Ramos (cell line): ENCODE data around the gene RPIA.
"Not testable (repeated sequence)": the region's sequence is repeated elsewhere in the genome, so short reads cannot be mapped to it uniquely, and the experiment has no call there.

ENCODE experiments used
- in situ Hi-C: fragments of 300-500 bp; cut with MboI; formaldehyde crosslinking; loops from one replicate; pipeline ENCODE4 v1.14.3; 2022; ENCODE audit warnings: low sequenced_read_pairs; ENCODE audit not compliant: unreplicated experiment

RPIA gene

GRCh38 chr2:88691339-88692183 lies at the start of gene RPIA:
Gene RPIA, plus strand, starts transcription at chr2:88691673. Its CDS starts 26 bp downstream, at chr2:88691699.
- in situ Hi-C loops: no loop called here

GRCh38 chr2:88642278-88642677 lies 49.2 kb upstream of the RPIA start:
- in situ Hi-C loops: no loop called here

- in situ Hi-C loops: not testable (repeated sequence)
Observed at GRCh38 chr2:88645291-88645882, 46.1 kb upstream of the RPIA start.

GRCh38 chr2:88651646-88652045 lies 39.8 kb upstream of the RPIA start:
- in situ Hi-C loops: no loop called here

- in situ Hi-C loops: no loop called here
Observed at GRCh38 chr2:88654714-88655113, 36.8 kb upstream of the RPIA start.

- in situ Hi-C loops: no loop called here
Observed at GRCh38 chr2:88656690-88657089, 34.8 kb upstream of the RPIA start.

- in situ Hi-C loops: no loop called here
Observed at GRCh38 chr2:88657131-88657530, 34.3 kb upstream of the RPIA start.

- in situ Hi-C loops: no loop called here
Observed at GRCh38 chr2:88658326-88658725, 33.1 kb upstream of the RPIA start.

GRCh38 chr2:88658881-88659537 lies 32.5 kb upstream of the RPIA start:
- in situ Hi-C loops: no loop called here

- in situ Hi-C loops: no loop called here
Observed at GRCh38 chr2:88659538-88659915, 31.9 kb upstream of the RPIA start.

- in situ Hi-C loops: loop anchor here (10.0 kb wide), 1 partner anchor 306 kb away; no protein-coding TSS in a partner anchor
Observed at GRCh38 chr2:88660622-88661021, 30.9 kb upstream of the RPIA start.

GRCh38 chr2:88666576-88666975 lies 24.9 kb upstream of the RPIA start:
- in situ Hi-C loops: loop anchor here (5.0 to 10.0 kb wide), 2 partner anchors 74 to 312 kb away; no protein-coding TSS in a partner anchor

- in situ Hi-C loops: loop anchor here (5.0 to 10.0 kb wide), 2 partner anchors 75 to 312 kb away; no protein-coding TSS in a partner anchor
Observed at GRCh38 chr2:88667219-88667618, 24.3 kb upstream of the RPIA start.

- in situ Hi-C loops: loop anchor here (5.0 to 10.0 kb wide), 2 partner anchors 77 to 314 kb away; no protein-coding TSS in a partner anchor
Observed at GRCh38 chr2:88668862-88669261, 22.6 kb upstream of the RPIA start.

- in situ Hi-C loops: loop anchor here (5.0 to 10.0 kb wide), 3 partner anchors 77 to 475 kb away; no protein-coding TSS in a partner anchor
Observed at GRCh38 chr2:88669482-88670214, 21.8 kb upstream of the RPIA start.

GRCh38 chr2:88671786-88672427 lies 19.6 kb upstream of the RPIA start:
- in situ Hi-C loops: loop anchor here (10.0 kb wide), 1 partner anchor 477 kb away; no protein-coding TSS in a partner anchor

- in situ Hi-C loops: loop anchor here (10.0 kb wide), 1 partner anchor 479 kb away; no protein-coding TSS in a partner anchor
Observed at GRCh38 chr2:88673363-88673762, 18.1 kb upstream of the RPIA start.

GRCh38 chr2:88680266-88680902 lies 11.1 kb upstream of the RPIA start:
- in situ Hi-C loops: no loop called here

- in situ Hi-C loops: no loop called here
Observed at GRCh38 chr2:88680916-88681315, 10.6 kb upstream of the RPIA start.
